DMS153 treated with DMSO at 0.1 percent for 48 hours (cell line): ENCODE results near the gene ROCK2.
"Not testable (repeated sequence)": the region's sequence is repeated elsewhere in the genome, so short reads cannot be mapped to it uniquely, and the experiment has no call there.

ENCODE experiments used
- DNase-seq: peaks from one replicate; lab custom pipeline; 2025; ENCODE audit not compliant: unreplicated experiment; lab: John Stamatoyannopoulos, UW

The ROCK2 gene

GRCh38 chr2:11196246-11196645 lies 148.2 kb downstream of the ROCK2 start:
- no peak for DNase-seq

GRCh38 chr2:11187731-11188130 lies 156.7 kb downstream of the ROCK2 start:
- no peak for DNase-seq

- no peak for DNase-seq
These were observed 157.3 kb downstream of the ROCK2 start for GRCh38 chr2:11187083-11187619.

- no peak for DNase-seq
These were observed 158.3 kb downstream of the ROCK2 start for GRCh38 chr2:11186145-11186544.

DNA sequence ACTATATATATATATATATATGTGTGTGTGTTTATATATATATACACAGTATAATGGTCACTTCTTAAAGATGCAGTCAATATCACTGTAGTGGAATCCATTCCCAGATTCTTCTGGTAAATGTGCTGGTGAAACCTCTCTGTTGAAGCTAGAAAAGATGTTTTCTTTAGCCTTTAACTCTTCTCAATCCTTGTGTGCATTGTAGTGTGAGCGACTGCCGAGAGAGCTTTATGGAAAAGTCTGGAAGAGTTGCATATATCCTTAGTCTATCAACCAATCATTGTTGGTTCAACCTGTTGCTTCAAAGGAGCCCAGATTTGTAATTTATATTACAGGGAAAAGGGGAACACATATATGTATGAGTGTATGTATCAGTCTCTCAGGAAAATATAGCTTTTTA lies 161.5 kb downstream of the ROCK2 start:
- DNase-seq = no peak

GRCh38 chr2:11180653-11181052 lies 163.8 kb downstream of the ROCK2 start:
- DNase-seq = no peak

DNA sequence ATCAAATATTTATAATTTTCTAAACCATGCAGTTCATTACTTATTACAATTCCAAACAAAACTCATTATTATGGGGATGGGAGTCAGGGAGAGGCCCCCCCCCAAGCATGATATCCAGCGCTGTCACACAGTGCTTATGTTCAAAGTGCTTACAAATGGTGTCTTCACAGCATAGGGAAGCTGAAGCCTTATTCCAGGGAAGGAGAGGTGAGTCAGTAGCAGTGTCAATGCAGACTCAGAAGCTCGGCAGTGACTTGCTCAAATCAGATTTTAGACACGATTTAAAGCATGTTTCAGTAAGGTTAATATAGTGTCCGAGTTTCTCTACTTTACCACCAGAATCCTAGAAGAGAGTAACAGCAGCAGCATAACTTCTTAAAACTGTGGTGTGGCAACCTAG lies 164.5 kb downstream of the ROCK2 start:
- DNase-seq = no peak

DNA sequence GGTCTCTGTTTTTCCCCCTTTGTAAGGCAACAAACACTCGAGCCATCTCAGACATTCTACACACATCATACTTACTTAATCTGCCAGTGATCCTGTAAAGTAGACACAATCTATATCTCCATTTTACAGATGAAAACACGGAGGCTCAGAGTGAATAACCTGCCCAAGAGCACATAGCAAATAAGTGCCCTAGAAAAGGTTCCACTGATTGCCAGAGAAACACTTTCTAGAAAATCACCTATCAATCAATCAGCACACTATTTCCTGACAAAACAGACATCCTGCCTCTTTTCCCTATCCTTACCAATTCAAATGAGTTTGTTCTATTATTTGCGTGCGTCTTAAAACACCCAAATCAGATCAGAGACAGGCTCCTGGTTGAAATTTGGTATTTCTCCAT lies 165.2 kb downstream of the ROCK2 start:
- no peak for DNase-seq

GRCh38 chr2:11177871-11178690 lies 166.4 kb downstream of the ROCK2 start:
- no peak for DNase-seq

DNA sequence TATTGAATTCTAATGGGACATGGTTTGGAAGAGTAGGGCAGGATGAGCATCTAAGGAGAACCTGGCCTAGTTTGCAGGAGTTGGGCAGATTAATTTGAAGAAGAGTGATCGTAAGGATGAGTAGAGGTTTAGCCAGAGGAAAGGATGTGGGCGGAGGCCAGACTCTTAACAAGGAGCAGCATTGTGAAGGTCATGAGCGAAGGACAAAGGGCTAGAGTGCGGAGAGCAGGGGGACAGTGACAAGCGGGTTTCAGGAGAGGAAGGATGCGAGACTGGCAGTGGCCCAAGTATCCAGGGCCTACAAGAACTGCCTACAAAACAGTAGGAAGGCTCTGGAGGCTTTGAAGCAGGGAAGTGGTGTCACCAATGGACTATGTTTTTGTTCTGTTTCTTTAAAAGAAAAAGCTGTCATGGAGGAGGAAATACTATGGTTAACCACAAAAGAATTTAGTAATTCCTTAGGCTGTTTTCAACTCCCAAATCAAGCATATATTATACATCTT lies 169.1 kb downstream of the ROCK2 start:
- DNase-seq = no peak

GRCh38 chr2:11174222-11174621 lies 170.2 kb downstream of the ROCK2 start:
- no peak for DNase-seq

DNA sequence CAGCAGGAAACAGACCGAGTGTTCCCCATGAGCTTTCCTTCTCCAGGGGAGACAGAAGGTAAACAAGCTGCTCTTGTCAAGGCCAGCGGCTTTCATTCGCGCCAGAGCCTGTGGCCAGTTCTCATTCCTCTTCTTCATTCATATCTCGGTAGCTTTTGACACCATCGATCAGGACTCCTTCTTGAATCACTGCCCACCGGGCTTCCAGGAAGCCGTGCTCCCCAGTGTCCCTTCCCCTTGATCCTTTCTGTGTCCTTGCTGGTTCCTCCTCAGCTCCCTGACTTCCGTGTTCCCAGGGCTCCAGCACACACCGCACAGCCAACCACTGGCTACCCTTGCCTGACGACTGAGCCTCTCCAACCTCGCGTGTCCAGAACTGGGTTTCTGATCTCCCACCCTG lies 175.1 kb downstream of the ROCK2 start:
- DNase-seq = peak; percentile 22

DNA sequence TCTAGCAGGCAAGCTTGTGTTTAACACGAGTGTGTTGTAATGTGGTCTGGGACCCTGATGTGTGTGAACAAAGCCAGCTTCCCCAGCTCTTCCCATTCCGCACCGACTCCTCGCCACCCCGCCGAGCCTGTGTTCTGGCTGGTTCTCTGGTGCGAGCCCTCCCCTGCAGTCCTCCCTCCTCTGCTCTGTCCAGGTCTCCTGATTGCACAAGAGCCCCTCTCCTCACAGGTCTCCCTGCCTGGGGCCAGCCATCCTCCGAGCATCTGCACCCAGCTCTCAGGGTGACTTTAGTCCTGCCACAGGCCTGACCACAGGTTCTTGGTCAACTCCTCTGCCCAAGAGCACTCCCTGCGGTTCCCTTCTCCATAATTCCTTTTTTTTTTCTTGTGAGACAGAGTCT lies 175.9 kb downstream of the ROCK2 start:
- DNase-seq = no peak

DNA sequence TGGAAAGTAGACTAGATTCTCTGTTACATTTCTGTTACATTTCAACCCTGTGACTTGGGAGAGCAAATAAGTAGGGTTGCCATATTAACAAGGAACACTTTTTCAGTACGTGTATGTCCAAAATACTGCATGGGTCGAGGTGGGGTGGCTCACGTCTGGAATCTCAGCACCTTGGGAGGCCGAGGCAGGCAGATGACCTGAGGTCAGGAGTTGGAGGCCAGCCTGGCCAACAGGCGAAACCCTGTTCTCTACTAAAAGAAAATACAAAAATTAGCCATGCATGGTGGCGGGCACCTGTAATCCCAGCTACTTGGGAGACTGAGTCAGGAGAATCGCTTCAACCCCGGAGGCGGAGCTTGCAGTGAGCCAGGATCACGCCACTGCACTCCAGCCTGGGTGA lies 178.0 kb downstream of the ROCK2 start:
- DNase-seq = no peak

GRCh38 chr2:11165046-11165445 lies 179.4 kb downstream of the ROCK2 start:
- not testable (repeated sequence) for DNase-seq

- no peak for DNase-seq
These were observed 180.8 kb downstream of the ROCK2 start for GRCh38 chr2:11163439-11164317.

GRCh38 chr2:11161747-11162146 lies 182.7 kb downstream of the ROCK2 start:
- no peak for DNase-seq

DNA sequence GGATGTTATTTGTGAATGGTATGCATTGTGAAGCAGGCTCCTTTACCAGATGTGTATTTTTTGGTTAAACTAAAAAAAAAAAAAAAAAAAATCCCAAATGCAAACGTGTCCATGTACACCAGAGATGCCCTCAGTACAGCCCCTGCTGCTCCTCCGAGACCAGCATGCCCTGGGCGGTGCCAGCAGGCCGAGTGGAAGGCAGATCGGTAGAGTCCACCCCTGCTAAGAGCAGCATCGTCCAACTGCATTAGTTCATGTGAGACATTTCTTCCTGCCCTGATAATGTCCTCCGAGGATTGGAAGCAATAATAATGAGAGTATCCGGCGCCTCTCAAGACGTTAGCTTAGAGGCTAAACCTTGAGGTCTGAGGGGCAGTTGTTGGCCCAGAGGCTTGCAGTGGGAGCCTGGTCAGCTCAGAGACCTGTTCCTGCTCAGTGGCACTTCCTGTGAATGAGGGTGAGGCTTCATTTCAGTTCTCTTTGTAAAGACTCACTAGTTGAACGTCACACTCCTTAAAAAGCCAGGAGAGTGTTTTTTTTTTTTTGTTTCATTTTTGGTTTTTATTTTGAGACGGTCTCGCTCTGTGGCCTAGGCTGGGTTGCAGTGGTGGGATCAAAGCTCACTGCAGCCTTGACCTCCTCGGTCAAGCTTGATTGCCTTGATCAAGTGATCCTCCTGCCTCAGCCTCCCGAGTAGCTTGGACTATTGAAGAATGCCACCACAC lies 183.5 kb downstream of the ROCK2 start:
- no peak for DNase-seq

DNA sequence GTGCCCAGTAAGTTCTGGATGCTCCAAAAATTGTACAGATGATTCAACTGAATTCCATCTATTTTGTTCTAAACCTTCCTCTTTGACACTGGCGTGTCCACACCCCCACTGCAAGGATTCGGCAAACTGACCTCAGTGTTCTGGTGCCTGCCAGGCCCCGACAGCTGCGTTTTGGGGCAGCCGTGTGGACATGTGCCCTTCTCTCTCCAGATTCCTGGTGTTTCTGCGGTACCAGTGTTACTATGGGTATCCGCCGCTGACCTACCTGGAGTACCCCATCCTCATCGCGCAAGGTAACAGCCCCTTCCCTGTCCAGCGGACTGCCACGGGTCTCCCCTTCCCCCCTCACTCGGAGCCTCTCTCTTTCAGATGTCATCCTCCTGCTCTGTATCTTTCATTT lies 184.2 kb downstream of the ROCK2 start:
- DNase-seq = no peak

DNA sequence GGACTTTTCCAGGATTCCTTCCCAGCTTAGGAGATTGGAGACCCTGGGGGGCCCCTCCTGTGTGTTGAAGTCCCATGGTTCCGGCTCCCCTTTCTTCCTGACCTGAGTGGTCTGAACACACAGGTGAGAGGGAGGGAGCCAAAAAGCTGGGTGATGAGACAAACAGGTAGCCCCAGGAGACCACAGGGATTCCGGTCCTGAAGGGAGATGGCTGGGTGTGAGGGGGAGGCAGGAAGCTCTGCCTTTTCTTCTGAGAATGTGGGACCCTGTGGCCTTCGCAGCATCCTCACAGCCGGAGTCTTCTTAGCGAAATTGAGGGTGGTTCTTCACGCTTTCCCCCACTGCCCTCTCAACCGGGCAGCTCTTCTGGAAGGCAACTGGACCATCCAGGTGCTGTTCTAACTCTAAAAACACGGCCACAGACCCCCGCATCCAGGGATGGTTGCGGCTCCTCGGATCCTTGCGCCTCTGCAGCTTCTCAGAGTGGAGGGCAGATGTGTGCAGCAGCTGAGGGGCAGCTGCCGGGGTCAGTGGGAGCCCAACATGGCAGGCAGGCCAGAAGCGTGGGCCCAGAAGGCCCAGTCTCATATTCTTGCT lies 184.8 kb downstream of the ROCK2 start:
- no peak for DNase-seq
